Activated CD4-positive, alpha-beta T cell treated with anti-CD3 and anti-CD28 coated beads for 24 hours (primary cell): Measurements from ENCODE around the gene MIOX.
"Not testable (repeated sequence)": the region's sequence is repeated elsewhere in the genome, so short reads cannot be mapped to it uniquely, and the experiment has no call there.

Experiments used
- DNase-seq, 2 donors: peaks; one replicate each; pipeline ENCODE4 v3.0.0-alpha.2; 2020; ENCODE audit warnings: low read depth in 2 of 2

MIOX gene

DNA sequence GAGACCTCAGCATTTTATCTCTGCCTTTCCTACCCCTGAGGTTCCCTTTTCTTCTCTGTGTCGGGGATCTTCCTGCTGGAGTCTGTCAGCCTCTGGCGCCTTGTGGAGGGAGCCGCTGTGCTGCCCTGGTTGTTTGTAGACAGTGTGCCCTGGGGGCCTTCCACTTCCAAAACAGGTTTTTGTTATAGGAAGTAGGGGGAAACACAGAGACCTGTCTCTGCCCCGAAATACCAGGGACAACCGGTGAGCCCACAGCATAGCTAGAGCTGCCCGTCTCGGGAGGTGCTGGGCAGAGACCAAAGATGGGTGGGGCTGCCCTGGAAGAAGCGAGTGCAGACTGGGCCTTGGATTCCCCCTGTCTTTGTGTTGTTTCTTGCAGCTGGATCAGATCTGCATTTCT is 29.4 kb downstream of the MIOX start:
- no peak for DNase-seq

- DNase-seq, result no peak
Observed at GRCh38 chr22:50516891-50517290, 30.2 kb downstream of the MIOX start.

- DNase-seq, result no peak
Observed at GRCh38 chr22:50517495-50518260, 31.0 kb downstream of the MIOX start.

GRCh38 chr22:50518606-50519005 is 31.9 kb downstream of the MIOX start:
- no peak for DNase-seq

DNA sequence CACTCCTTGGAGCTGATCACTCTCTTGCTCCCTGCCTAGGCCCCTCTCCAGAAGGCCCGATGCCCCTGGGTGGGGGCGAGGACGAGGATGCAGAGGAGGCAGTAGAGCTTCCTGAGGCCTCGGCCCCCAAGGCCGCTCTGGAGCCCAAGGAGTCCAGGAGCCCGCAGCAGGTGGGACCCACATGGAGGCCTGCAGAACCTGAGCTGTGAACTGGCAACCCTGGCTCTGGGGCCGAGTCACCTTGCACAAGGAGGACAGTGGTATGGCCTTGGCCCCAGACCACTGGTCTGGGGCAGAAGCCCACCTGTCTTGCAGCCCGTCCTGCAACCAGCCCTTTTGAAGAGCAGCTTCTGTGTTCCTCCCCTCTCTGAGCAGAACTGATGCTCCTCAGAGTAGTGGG is 32.5 kb downstream of the MIOX start:
- DNase-seq, result no peak

DNA sequence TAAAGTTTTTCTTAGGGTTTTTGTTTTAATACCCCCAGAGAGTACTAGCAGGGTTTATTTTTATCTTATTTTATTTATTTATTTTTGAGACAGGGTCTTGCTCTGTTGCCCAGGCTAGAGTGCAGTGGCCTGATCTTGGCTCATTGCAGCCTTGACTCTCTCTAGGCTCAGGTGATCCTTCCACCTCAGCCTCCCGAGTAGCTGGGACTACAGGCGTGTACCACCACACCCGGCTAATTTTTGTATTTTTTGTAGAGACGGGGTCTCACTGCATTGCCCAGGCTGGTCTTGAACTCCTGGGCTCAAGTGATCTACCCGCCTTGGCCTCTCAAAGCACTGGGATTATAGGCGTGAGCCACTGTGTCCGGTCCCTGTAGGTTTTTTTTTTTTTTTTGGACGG is 33.5 kb downstream of the MIOX start:
- DNase-seq, result not testable (repeated sequence)

DNA sequence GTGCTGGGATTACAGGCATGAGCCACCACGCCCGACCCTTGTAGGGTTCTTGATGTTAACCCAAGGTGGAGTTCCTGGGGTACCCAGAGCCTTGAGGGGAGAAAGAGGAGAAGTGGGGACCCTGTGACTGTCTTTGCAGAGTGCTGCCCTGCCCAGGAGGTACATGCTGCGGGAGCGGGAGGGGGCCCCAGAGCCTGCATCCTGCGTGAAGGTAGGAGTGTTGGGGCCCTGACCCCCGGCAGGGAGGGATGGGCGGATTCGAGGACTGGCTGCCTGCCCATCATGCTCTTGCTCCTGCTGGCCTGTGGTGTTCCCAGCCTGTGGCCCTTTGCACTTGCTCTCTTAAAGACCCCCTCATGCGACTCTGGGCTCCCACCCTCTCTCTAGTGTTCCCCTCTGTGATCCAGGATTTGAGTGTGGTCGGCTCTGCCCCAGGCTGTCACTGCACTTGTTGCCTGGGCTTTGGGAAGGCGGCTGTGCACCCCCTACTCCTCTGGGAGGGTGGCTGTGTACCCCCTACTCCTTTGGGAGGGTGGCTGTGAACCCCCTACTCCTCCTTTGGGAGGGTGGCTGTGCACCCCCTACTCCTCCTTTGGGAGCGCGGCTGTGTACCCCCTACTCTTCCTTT is 34.3 kb downstream of the MIOX start:
- DNase-seq, result no peak

- no peak for DNase-seq
Observed at GRCh38 chr22:50521710-50522109, 35.1 kb downstream of the MIOX start.

DNA sequence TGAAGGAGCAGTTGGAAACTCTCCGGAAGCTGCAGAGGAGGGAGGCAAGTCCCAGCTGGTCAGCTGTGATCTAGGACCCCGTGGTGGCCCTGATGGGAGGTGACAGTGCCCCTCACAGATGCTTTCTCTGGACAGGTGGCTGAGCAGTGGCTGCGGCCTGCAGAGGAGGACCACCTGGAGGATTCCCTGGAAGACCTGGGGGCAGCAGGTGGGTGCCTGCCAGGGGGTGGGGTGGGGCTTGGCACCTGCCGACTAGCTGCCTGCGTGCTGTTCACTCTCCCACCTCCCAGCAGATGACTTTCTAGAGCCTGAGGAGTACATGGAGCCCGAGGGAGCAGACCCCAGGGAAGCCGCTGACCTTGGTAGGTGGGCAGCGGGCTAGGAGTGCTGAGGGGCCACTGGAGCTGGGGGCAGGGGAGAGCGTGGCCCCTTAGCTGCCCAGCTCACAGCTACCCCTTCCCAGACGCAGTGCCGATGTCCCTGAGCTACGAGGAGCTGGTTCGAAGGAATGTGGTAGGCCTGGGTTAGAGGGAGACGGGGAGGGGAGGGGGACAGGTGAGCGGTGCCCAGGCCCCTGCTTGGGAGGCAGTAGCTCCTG is 35.6 kb downstream of the MIOX start:
- no peak for DNase-seq

DNA sequence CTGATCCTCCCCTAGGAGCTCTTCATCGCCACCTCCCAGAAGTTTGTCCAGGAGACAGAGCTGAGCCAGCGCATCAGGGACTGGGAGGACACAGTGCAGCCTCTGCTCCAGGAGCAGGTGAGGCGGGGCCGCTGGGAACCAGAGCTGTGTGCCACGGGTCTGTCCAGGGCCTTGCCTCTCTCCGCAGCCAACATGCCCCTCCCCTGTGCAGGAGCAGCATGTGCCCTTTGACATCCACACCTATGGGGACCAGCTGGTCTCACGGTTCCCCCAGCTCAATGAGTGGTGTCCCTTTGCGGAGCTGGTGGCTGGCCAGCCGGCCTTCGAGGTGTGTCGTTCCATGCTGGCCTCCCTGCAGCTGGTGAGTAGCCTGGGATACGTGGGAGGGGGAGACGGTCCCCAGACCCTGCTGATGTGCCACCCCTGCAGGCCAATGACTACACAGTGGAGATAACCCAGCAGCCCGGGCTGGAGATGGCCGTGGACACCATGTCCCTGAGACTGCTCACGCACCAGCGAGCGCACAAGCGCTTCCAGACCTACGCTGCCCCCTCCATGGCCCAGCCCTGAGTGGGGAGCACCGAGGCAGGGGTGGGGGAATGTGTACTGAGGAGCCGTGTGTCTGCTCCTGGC is 36.3 kb downstream of the MIOX start:
- no peak for DNase-seq

DNA sequence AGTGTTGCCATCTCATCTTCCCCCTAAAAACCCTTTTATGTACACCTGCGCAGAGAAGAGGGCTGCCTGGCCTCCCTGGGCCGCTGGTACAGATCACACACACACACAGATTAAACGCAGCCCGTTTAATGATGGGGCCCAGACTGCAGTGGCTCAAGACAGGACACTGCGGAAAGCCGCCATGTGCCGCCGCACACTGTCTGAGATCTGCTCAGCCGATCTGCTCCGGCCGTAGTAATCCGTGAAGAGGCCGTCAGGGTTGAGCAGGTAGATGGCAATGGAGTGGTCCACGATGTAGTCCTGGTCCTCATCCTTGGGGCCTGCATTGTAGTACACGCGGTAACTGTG is 36.8 kb downstream of the MIOX start:
- DNase-seq, result no peak

- no peak for DNase-seq
Observed at GRCh38 chr22:50523806-50524675, 37.4 kb downstream of the MIOX start.

DNA sequence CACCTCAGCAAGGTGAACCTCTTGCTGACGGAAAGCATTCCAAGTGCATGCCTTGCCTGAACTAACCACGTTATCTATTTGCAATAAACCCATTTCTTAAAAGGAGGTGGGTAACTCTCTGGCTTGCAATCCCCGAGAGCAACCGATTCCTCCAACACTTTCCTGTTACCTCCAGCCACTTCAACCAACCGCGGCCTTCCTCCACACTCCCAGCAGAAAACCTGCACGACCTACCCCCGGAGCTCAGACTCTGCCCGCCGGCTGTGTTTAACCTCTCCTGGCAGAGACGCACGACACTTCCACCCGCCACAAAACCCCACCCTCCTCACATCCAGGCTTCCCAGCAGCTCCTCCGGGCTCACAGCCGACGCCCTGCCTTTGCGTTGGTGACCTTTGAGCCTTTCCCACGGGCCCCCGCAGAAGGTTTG is 38.0 kb downstream of the MIOX start:
- DNase-seq, result no peak

DNA sequence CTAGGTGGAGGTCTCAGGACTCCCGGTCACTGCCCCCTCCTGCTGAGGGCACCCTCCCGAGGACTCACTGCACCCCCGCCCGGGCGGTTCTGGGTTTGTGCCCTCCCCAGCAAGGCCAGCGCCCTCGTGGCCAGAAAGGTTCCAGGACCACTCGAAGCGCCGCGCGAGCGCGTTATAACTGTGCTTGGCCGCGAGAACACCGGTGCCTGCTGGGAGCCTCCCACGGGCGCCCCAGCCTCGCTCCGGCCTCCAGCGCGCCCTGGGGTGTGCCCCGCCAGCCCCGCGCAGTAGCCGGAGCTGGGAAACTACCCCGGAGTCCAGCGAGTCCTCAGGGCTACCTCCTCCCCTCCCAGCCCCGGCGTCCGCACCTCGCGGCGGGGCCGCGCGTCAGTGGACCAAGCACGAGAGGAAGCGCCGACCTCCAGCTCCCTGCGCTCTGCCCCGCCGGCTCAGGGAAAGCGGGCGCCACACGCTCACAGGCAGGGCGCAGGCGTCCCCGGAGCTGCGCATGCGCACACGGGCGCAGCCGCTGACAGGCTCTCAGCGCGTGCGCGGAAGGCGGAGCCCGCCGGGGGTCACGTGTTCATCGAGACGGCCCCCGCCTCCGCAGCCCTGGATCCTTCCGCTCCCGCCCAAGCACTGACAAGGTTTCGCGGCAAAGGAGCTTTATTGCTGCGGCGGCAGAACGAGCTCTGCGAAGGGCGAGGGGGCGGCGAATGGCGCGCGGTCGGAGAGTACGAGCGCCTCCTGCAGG is 38.6 kb downstream of the MIOX start, which contains the start of gene SCO2:
Gene SCO2 (minus strand): TSS at position 495 of the 754 bp plus-strand sequence. CDS start 1,187 bp downstream, outside the sequence.
- DNase-seq, result peak; percentile 95 to 96

DNA sequence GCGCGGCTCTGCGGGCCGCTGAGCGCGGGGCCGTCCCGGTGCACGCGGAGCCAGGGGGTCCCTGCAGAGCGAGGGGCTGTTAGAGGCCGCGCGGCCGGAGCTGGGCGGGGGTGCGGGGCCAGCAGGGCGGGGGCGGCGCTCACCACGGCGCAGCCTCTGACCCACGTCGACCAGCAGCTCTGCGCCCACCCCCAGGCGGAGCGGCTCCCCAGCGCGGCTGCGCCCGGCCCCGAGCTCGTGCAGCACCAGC is 39.1 kb downstream of the MIOX start:
- DNase-seq, result no peak

DNA sequence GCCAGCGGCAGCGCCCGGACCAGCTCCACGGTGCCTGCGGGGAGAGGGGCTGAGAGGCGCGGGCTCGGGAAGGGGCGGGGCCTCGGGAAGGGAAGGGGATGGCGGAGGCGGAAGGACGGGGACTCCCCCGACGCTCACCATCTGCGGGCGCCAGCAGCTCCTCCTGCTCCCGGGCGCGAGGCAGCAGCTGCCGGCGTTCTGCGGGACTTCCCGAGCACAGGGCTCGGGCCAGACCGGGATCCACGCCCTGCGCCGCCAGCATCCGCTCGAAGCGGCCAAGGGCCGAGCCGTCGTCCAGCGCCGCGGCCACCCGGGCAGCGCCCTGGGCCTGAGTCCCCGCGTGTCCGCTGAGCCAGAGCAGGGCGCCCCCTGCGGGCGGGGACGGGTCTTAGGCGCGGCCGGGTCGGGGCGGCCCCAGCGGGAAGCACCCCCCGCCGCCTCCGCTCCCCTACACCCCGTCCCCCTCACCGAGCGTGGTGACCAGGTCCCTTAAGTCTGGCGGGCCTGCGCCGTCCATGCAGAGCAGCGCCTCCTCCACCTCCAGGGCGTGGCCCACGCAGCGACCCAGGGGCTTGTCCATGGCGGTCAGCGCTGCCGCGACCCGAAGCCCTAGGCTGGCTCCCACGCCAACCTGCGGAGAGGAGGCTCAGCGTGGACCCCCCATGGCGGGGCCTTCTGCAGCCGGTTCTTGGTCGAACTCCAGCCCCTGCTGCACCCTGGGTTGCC is 39.6 kb downstream of the MIOX start:
- DNase-seq, result peak; percentile 78 to 83

DNA sequence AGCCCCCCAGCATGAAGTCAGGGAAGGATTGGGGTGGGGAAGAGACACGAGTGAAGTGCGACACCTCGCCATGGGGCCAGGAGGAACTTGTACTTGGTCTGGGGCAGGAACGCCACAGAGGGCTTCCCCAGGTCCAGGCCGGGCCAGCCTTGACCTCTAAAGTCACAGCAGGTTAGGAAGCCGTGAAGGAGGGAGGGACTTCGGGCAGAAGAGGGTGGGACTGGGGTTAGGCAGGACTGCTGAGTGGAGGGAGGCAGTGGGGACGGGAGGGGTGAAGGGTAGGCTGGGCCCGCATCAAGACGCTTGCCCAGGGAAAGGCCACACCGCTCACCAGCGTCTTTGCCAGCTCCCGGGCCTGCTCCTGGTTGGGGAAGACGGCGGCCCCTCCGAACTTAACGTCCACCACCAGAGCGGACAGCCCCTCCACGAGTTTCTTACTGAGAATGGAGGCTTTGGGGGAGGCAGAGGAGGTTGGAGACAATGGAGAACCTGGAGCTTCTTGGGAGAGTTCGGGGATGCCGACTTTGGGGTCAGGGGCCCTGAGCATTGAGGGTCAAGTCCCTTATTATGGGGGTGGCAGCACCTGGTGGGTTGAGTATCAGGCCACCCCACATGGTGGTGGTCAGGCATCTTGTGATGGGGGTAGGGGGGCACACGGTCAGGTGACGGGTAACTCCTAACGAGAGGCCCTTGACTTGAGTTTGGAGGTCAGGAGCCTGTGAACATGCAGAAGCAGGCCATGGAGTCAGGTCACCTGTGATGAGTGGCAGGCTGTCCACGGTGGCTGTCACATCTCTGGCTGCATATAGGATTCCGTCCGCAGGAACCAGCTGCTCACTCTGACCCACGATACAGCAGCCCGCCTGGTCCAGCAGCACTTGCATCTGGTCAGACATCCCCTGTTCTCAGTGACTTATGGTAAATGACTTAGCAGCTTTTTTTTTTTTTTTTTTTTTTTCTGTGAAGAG is 40.5 kb downstream of the MIOX start:
- DNase-seq, result no peak

DNA sequence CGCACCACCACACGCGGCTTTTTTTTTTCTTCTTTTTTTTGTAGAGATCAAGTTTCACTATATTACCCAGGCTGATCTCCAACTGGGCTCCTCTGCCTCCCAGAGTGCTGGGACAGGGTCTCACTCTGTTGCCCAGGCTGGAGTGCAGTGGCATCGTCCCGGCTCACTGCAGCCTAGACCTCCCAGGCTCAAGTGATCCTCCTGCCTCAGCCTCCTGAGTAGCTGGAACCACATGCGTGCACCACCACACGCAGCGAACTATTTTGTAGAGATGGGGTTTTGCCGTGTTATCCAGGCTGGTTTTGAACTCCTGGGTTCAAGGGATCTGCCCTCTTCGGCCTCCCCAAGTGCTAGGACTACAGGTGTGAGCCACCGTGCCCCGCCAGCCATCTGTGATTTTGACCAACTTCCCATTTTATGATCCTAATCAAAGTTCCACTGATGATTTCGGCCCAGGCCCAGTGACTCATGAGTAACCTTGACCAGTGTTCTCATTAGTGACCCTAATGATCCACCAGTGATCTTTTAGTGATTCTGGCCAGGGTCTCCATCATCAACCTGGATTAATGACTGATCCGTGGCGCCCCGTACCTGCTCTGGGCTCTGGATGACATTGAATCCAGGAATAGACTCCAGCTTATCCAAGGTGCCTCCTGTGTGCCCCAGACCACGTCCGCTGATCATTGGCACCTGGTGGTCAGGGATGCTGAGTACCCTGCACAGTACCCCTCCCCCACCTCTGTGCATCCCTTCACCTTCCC is 41.4 kb downstream of the MIOX start:
- DNase-seq, result no peak
